ENCODE data around the gene PLIN4.

- TF ChIP-seq CTCF (IDR thresholded peaks at IDR 0.05; ENCODE audit: low read depth, low read length) (no peak), POLR2A (IDR thresholded peaks at IDR 0.05; ENCODE audit: extremely low read depth, insufficient read length) (no peak), MAX (IDR thresholded peaks at IDR 0.05; ENCODE audit: low read depth, low read length) (no peak)
These were observed 26.8 kb downstream of the PLIN4 start for GRCh38 chr19:4491446-4491845.
